ENCODE results near the gene ADRA2A.
A peak's percentile ranks its signal among the peaks of the same experiment; 100 is the strongest.

The ADRA2A gene

DNA sequence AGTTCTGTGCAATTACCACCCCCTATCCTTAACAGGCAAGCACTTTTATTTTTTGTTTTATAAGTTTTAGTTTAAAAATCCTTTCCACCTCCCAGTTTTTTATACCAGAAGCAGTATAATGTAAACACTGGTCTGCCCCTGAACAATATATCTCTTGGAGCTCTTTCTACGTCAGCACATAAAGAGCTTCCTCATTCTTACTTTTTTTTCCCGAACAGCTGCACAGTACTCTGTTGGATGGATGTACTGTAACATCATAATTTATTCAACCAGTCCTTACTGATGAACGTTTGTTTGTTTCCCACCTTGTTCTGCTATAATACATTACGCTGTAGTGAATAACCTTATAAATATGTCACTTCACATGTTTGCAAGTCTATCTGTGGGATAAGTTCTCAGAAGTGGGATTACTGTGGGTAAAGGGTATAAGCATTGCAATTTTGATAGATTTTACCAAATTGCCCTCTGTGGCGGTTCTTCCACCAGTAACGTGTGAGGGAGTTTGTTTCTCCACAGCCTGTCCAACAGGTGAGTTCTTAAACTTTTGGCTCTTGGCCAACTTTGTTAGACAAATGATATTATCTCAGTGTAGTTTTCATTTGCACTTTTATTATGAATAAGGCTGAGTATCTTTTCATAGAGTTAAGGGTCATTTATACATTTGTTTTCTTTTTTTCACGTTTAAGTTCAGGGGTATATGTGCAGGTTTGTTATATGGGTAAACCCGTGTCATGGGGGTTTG lies 32.8 kb downstream of the ADRA2A start:
- DNase-seq (ENCODE audit: low read depth, low spot score), result no peak

DNA sequence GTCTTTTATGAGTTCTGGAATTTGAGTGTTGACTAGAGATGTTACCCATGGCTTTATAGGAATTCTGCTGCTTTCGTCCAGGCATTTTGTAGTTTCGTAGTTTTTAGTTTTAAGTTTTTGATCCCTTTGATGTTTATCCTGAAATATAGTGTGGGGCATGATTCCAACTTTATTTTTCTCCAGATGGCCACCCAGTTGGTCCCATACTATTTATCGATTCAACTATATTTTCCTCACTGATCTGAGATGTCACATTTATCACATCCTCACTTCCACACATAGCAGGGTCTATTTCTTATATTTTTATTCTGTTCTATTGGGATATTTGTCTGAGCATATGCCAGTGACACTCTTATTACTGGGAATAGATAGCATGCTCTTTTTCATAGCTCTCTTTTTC lies 33.9 kb downstream of the ADRA2A start:
- no peak for DNase-seq (ENCODE audit: low read depth, low spot score)

GRCh38 chr10:111112333-111112732 lies 35.5 kb downstream of the ADRA2A start:
- DNase-seq (ENCODE audit: low read depth, low spot score), result no peak

GRCh38 chr10:111113238-111113960 lies 36.6 kb downstream of the ADRA2A start:
- no peak for DNase-seq (ENCODE audit: low read depth, low spot score)

- peak; percentile 39 for DNase-seq (ENCODE audit: low read depth, low spot score)
These were observed 37.3 kb downstream of the ADRA2A start for GRCh38 chr10:111113961-111114757.

DNA sequence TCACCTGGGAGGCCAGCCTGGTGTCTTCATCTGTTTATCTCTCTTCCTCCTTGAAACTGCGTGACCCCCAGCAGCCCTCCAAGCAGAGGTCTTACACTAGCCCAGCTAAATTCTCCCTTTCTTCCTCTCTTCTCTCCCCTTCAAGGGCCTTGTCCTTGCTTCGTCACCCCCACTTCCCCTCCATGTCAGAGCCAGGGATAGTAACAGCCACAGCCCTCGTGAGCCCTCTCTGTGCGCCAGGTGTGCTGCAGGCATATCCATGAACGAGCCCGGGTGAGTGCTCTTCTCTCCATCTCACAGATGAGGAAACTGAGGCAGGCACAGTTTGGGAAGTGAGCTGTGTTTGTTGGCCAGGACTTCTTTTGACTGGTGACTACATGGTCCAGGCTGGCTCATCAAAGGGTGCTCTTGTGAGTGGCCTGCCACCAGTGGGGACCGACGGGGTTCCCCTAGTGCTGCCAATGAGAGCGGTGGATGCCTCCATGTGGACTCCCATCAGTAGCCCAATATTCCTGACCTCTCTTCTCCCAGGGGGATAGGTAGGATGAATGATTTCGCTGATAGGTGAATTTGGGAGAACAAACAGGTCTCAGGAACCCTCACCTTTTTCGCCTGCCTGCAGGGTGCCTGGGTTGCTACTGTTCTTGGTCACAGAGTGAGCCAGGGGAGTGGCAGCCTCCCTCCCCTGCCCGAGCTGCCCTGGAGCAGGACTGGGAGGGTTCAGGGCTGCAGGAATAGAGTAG lies 38.1 kb downstream of the ADRA2A start:
- DNase-seq (ENCODE audit: low read depth, low spot score), result no peak

- DNase-seq (ENCODE audit: low read depth, low spot score), result no peak
These were observed 39.4 kb downstream of the ADRA2A start for GRCh38 chr10:111116211-111116610.

GRCh38 chr10:111116762-111117445 lies 40.1 kb downstream of the ADRA2A start:
- no peak for DNase-seq (ENCODE audit: low read depth, low spot score)

GRCh38 chr10:111117528-111118277 lies 40.9 kb downstream of the ADRA2A start:
- DNase-seq (ENCODE audit: low read depth, low spot score), result no peak

GRCh38 chr10:111118758-111119157 lies 41.9 kb downstream of the ADRA2A start:
- no peak for DNase-seq (ENCODE audit: low read depth, low spot score)

DNA sequence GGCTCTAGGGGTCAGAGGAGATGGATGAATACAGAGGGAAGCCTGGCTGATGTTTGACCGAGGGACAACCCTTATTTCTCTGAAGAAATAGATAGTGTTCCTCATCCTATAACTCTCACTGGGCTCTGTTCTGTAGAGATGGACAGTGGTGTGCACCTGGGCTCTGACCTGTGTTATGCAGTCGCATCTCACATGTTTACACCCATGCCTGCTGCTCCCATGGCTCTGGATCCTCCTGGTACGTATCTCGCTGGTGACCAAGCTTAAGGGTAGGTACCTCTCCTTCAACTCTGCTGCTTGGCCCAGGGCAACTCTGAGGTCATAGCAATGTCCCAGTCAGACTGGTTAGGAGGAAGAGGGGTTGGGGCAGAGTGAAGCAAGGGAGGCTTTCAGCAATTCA lies 42.8 kb downstream of the ADRA2A start:
- no peak for DNase-seq (ENCODE audit: low read depth, low spot score)

- DNase-seq (ENCODE audit: low read depth, low spot score), result no peak
These were observed 45.3 kb downstream of the ADRA2A start for GRCh38 chr10:111122127-111122526.

GRCh38 chr10:111123883-111124282 lies 47.1 kb downstream of the ADRA2A start:
- DNase-seq (ENCODE audit: low read depth, low spot score), result no peak

DNA sequence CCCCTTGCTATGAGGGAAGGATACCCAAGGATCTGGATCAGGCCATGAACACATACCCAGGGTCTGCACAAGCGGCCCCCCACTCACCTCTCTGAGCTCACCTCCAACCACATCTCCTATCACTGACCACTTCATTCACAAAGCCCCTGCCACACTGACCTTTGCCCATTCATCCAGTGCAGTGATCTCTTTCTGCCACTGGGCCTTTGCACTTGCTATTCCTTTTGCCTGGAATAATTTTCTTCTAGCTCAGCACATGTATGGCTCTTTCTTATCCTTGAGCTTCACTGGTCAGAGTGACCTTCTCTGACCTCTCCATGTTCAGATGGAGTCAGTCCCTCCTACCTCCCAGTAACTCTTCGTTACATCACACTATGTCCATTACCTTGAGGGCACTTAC lies 48.3 kb downstream of the ADRA2A start:
- DNase-seq (ENCODE audit: low read depth, low spot score), result no peak

- DNase-seq (ENCODE audit: low read depth, low spot score), result no peak
These were observed 49.2 kb downstream of the ADRA2A start for GRCh38 chr10:111126077-111126476.

GRCh38 chr10:111127081-111127848 lies 50.4 kb downstream of the ADRA2A start:
- DNase-seq (ENCODE audit: low read depth, low spot score), result no peak

GRCh38 chr10:111128331-111129180 lies 51.7 kb downstream of the ADRA2A start:
- peak; percentile 22 for DNase-seq (ENCODE audit: low read depth, low spot score)

GRCh38 chr10:111129363-111129762 lies 52.5 kb downstream of the ADRA2A start:
- DNase-seq (ENCODE audit: low read depth, low spot score), result no peak

DNA sequence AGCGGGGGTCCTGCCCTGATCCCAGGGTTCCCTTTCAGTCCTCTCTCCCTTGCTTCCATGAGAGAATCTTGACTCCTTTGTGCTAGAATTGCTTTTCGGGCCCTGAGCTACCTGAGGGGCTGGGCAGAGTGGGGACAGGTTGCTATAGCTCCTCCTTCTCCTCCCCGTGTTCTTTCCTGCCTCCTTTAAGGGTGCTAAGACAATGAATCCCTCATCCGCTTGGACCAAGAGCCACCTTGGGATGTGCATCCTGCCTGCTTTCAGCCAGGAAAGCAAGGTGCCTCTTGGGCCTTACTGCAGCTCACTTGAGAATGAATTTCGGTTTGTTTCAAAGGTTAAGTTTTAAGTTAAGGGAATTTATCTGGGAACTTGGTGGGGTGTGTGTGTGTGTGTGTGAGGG lies 53.6 kb downstream of the ADRA2A start:
- no peak for DNase-seq (ENCODE audit: low read depth, low spot score)

All from astrocyte of the hippocampus (primary cell).